Hepatic stellate cell (primary cell): Measurements from ENCODE around the gene SMIM22.

Experiments used
- DNase-seq: peaks from one replicate; pipeline ENCODE4 v3.0.0; 2011; ENCODE audit warnings: low spot score

The SMIM22 gene

GRCh38 chr16:4795828-4796572, 831 bp downstream of the SMIM22 start:
- DNase-seq: no peak

GRCh38 chr16:4796982-4797804, 2.0 kb downstream of the SMIM22 start:
- DNase-seq: no peak

GRCh38 chr16:4797805-4798252, 2.7 kb downstream of the SMIM22 start:
- DNase-seq: no peak

GRCh38 chr16:4798456-4798855, 3.3 kb downstream of the SMIM22 start:
- no peak for DNase-seq

GRCh38 chr16:4799171-4799855, 4.1 kb downstream of the SMIM22 start:
- DNase-seq: no peak

- no peak for DNase-seq
Observed at GRCh38 chr16:4800290-4801041, 5.3 kb downstream of the SMIM22 start.

- DNase-seq: no peak
Observed at GRCh38 chr16:4801051-4801961, 6.1 kb downstream of the SMIM22 start.

- peak; percentile 52 for DNase-seq
Observed at GRCh38 chr16:4801962-4802658, 6.9 kb downstream of the SMIM22 start, which contains the start of gene ROGDI. ROGDI (minus strand) TSS chr16:4802633; CDS start chr16:4802571, 62 bp downstream.

- DNase-seq: peak; percentile 99
Observed at GRCh38 chr16:4802659-4803287, 7.6 kb downstream of the SMIM22 start.

GRCh38 chr16:4803401-4803844, 8.3 kb downstream of the SMIM22 start:
- DNase-seq: no peak

GRCh38 chr16:4803898-4804762, 9.0 kb downstream of the SMIM22 start:
- DNase-seq: no peak

- DNase-seq: no peak
Observed at GRCh38 chr16:4805231-4805630, 10.1 kb downstream of the SMIM22 start.

- no peak for DNase-seq
Observed at GRCh38 chr16:4806280-4806679, 11.1 kb downstream of the SMIM22 start.

- DNase-seq: no peak
Observed at GRCh38 chr16:4811242-4811641, 16.1 kb downstream of the SMIM22 start.

- DNase-seq: no peak
Observed at GRCh38 chr16:4811773-4812172, 16.6 kb downstream of the SMIM22 start.

- no peak for DNase-seq
Observed at GRCh38 chr16:4813251-4814003, 18.3 kb downstream of the SMIM22 start.

- DNase-seq: no peak
Observed at GRCh38 chr16:4814046-4814445, 18.9 kb downstream of the SMIM22 start.
